ENCODE measurements around the gene SCNN1A.

Gene SCNN1A

GRCh38 chr12:6375269-6376078 is at the start of gene SCNN1A:
Gene SCNN1A (minus strand): TSS chr12:6375563. CDS start chr12:6374783, 780 bp downstream.
- no peak for DNase-seq (ENCODE audit: low spot score)

GRCh38 chr12:6424866-6425265 is 49.5 kb upstream of the SCNN1A start:
- no peak for DNase-seq (ENCODE audit: low spot score)

DNA sequence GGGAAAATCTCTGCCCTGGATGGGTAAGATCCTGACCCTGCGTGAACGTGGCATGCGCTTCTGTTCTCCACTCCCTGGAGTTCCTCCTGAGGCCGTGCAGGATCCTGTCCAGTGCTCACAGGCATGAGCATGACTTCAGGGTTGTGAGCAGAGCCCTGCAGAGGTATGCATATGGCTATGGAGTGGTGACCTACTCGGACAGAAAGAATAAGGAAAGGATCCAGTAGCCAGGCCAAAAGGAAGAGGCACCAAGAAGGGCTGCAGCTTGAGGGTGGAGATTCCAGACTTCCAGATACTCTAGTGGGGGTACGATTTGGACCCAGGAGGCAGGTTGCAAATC is 48.6 kb upstream of the SCNN1A start:
- no peak for DNase-seq (ENCODE audit: low spot score)

DNA sequence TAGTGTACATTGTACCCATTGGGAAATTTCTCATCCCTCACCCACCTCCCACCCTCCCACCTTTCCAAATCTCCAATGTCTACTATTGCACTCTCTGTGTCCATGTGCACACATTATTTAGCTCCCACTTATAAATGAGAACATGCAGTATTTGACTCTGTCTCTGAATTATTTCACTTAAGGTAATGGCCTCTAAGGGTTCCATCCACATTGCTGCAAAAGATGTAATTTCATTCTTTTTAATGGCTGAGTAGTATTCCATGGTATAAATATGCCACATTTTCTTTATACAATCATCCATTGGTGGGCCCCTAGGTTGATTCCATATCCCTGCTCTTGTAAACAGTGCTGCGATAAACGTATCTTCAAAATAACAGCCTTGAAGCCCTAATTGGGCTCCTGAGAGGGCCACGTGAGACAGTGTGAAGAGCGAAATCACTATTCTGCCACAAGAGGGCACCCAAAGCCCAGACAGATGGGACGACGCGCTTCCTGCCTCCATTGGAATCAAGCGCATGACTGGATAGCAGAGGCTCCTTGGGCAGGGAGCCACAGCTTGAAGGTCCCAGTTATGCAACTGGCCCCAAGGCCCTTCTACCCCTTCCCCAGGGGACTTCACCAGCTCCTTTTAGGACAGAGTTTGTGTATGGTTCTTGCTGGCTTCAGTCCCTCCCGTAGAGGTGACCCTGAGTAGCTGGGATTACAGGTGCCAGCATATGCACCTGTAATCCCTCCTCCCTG is 48.1 kb upstream of the SCNN1A start:
- DNase-seq (ENCODE audit: low spot score) = peak; percentile 92

- DNase-seq (ENCODE audit: low spot score) = no peak
Measured at GRCh38 chr12:6420364-6420763, 45.0 kb upstream of the SCNN1A start.

- DNase-seq (ENCODE audit: low spot score) = no peak
Measured at GRCh38 chr12:6418796-6419195, 43.4 kb upstream of the SCNN1A start.

DNA sequence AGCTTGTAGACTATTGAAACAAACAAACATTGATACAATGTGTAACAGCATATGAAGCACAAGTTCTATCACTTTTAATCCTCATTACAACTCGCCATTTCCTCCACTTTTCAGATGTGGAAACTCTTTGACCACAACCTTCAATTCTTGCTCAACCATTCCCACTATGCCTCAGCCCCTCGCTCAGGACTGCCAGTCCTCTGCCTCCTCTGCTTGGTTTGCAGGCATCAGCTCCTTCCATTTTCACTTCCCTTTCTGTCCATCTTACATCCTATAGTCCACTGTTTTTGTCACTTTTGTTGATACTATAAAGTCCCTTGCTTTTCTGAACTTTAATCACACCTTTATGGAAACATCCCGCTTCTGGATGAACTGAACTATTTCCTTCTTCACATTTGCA is 41.2 kb upstream of the SCNN1A start:
- DNase-seq (ENCODE audit: low spot score) = no peak

- no peak for DNase-seq (ENCODE audit: low spot score)
Measured at GRCh38 chr12:6407236-6407954, 32.0 kb upstream of the SCNN1A start.

GRCh38 chr12:6405963-6406362 is 30.6 kb upstream of the SCNN1A start:
- DNase-seq (ENCODE audit: low spot score) = no peak

GRCh38 chr12:6404390-6404789 is 29.0 kb upstream of the SCNN1A start:
- no peak for DNase-seq (ENCODE audit: low spot score)

- DNase-seq (ENCODE audit: low spot score) = no peak
Measured at GRCh38 chr12:6399884-6400644, 24.7 kb upstream of the SCNN1A start.

DNA sequence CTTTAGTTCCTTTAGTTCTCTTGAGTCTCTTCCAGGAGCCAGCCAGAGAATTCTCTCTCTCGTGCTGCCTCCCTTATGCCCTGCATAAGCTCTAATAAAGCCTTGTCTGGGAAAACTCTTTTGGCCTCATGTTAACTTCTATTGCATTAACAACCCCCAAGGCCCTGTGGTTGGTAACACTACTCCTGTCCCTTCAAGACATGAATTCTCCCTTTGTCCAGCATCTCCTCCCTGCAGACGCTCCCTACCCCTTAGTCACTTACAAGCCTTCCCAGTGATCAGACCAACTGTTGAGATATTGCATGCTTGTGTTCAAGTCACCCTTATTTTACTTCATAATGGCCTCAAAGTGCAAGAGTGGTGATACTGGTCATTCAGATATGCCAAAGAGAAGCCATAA is 20.7 kb upstream of the SCNN1A start:
- DNase-seq (ENCODE audit: low spot score) = no peak

GRCh38 chr12:6394398-6394797 is 19.0 kb upstream of the SCNN1A start:
- no peak for DNase-seq (ENCODE audit: low spot score)

- no peak for DNase-seq (ENCODE audit: low spot score)
Measured at GRCh38 chr12:6393109-6393508, 17.7 kb upstream of the SCNN1A start.

DNA sequence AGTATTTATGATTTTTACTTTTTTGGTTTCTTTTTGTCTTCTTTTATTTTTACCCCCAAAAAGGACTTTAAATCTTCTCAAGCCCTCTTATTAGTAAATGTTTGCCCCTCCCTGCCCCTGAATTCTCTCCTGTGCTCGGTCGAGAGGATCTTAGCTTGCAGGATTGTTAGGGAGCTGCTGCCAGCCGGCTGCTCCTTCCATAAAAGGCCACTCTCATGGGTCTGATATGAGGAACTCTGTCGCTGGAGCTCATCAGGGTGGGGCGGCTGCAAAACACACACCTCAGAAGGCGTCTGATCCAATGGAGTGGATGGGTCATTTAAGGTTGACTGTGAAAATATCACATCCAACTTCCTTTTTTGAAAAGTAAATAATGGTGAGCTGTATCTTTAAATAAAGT is 17.1 kb upstream of the SCNN1A start:
- DNase-seq (ENCODE audit: low spot score) = no peak

DNA sequence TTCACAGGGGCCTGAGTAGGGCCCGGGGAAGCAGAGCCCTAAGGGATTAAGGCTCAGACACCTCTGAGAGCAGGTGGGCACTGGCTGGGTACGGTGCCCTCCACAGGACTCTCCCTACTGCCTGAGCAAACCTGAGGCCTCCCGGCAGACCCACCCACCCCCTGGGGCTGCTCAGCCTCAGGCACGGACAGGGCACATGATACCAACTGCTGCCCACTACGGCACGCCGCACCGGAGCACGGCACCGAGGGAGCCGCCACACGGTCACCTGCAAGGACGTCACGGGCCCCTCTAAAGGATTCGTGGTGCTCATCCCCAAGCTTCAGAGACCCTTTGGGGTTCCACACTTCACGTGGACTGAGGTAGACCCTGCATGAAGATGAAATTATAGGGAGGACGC is 15.7 kb upstream of the SCNN1A start:
- DNase-seq (ENCODE audit: low spot score) = no peak

- DNase-seq (ENCODE audit: low spot score) = no peak
Measured at GRCh38 chr12:6390084-6390799, 14.9 kb upstream of the SCNN1A start.

GRCh38 chr12:6387541-6387940 is 12.2 kb upstream of the SCNN1A start:
- no peak for DNase-seq (ENCODE audit: low spot score)

- no peak for DNase-seq (ENCODE audit: low spot score)
Measured at GRCh38 chr12:6386491-6386890, 11.1 kb upstream of the SCNN1A start.

GRCh38 chr12:6386038-6386437 is 10.7 kb upstream of the SCNN1A start:
- no peak for DNase-seq (ENCODE audit: low spot score)
